Stomach (tissue), 4 donors: ENCODE results near the gene ATP7A.

ENCODE experiments used
- POLR2AphosphoS5 ChIP-seq, 3 donors: sonication (generic); formaldehyde crosslinking; IDR thresholded peaks; one replicate each; pipeline ENCODE4 v1.6.1; 2016; ENCODE audit warnings: antibody characterized with exemption in 3 of 3
- TF ChIP-seq, protein P1 (sequence below), 7 experiments: fragments of 450-650 bp in 4 of 7; fragments of 200-600 bp in 3 of 7; sonication (generic) in 3 of 7; IDR thresholded peaks; one replicate each; pipeline ENCODE4 v1.5.1; 2016 to 2019; ENCODE audit warnings: antibody characterized with exemption in 7 of 7, control low read depth in 2 of 7, mild to moderate bottlenecking in 1 of 7

DNA sequence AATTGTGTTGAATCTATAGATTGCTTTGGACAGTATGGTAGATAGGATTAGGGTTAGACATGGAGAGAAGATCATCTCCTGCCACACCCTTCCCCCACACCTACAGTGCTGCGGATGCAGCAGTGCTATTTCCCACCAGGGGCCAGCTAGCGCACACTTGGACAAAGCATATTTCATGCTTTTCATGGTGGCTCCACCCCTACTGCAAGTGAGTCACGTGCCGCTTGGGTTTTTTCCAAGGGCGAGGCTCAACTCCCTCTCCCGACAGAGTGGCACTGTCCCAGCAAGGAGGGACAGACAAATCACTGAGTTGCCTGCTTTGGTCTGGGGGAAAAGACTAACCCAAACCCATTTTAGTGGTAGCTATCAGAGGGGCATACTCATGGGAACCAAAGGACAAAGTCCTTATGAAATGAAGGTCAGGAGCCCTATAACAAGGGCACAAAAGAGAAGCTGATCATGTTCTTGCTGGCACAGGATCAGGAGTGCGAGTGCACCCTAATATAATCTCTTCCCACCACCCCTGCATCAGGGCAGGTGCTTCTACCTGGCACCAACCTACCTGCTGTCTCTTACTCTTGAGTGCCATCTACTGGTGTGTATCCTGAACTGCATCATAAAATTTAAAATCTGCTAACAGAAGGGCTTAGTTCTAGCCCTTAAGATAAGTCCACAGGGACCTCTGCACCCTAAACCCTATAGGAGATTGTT is 114.0 kb downstream of the ATP7A start:
- TF ChIP-seq, protein P1, sequence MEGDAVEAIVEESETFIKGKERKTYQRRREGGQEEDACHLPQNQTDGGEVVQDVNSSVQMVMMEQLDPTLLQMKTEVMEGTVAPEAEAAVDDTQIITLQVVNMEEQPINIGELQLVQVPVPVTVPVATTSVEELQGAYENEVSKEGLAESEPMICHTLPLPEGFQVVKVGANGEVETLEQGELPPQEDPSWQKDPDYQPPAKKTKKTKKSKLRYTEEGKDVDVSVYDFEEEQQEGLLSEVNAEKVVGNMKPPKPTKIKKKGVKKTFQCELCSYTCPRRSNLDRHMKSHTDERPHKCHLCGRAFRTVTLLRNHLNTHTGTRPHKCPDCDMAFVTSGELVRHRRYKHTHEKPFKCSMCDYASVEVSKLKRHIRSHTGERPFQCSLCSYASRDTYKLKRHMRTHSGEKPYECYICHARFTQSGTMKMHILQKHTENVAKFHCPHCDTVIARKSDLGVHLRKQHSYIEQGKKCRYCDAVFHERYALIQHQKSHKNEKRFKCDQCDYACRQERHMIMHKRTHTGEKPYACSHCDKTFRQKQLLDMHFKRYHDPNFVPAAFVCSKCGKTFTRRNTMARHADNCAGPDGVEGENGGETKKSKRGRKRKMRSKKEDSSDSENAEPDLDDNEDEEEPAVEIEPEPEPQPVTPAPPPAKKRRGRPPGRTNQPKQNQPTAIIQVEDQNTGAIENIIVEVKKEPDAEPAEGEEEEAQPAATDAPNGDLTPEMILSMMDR (IDR thresholded peaks at IDR 0.05) = peak in 4 of 7 experiments; percentile 15 to 67 (median 47)
- no peak for TF ChIP-seq POLR2AphosphoS5 (IDR thresholded peaks at IDR 0.05)
